ENCODE data around the gene SPATA13.

- no peak for TF ChIP-seq GATA2 (IDR thresholded peaks at IDR 0.05; ENCODE audit: low read depth, low read length)
- no peak for TF ChIP-seq GATA3 (IDR thresholded peaks at IDR 0.05; ENCODE audit: low read depth, low read length)
Measured at GRCh38 chr13:24308488-24309020, 148.0 kb downstream of the SPATA13 start.

All from SH-SY5Y (cell line).